GM23338 (cell line): ENCODE results near the gene GDPD1. TPM values are rescaled to one million over a fixed set of nuclear protein-coding genes. Genes with fewer than 3 reads are reported as not detected.

ENCODE experiments used
- ATAC-seq: fragments of 200-7000 bp; cut with Tn5 transposase; 3 replicates; pipeline ENCODE4 v1.9.1; 2020
- DNase-seq: peaks from one replicate; pipeline ENCODE4 v3.0.0-alpha.2; 2015; ENCODE audit warnings: low spot score
- H2AFZ ChIP-seq: fragments of 200-600 bp; sonication (generic); 2 replicates; pipeline ENCODE4 v1.8.0; 2016; ENCODE audit warnings: antibody characterized with exemption, mild to moderate bottlenecking, moderate library complexity
- H3F3A ChIP-seq: fragments of 200-600 bp; sonication (generic); replicated peaks from 2 replicates; pipeline ENCODE4 v1.8.0; 2017; ENCODE audit warnings: antibody characterized with exemption, mixed run types, low read depth
- H3K27ac ChIP-seq: fragments of 200-600 bp; sonication (generic); 2 replicates; pipeline ENCODE4 v1.6.1; 2016; ENCODE audit warnings: low read depth
- H3K27me3 ChIP-seq: fragments of 200-600 bp; sonication (generic); 2 replicates; pipeline ENCODE4 v1.8.0; 2016; ENCODE audit warnings: mild to moderate bottlenecking, mixed run types, moderate library complexity; ENCODE audit not compliant: insufficient read depth
- H3K36me3 ChIP-seq: fragments of 200-600 bp; sonication (generic); 2 replicates; pipeline ENCODE4 v1.8.0; 2016; ENCODE audit warnings: mild to moderate bottlenecking; ENCODE audit not compliant: insufficient read depth
- H3K4me1 ChIP-seq: fragments of 200-600 bp; sonication (generic); 2 replicates; pipeline ENCODE4 v1.8.0; 2016; ENCODE audit warnings: mild to moderate bottlenecking, moderate library complexity; ENCODE audit not compliant: insufficient read depth
- H3K4me2 ChIP-seq: fragments of 200-600 bp; sonication (generic); 2 replicates; pipeline ENCODE4 v1.7.1; 2017; ENCODE audit warnings: mixed run types
- H3K4me3 ChIP-seq: fragments of 200-600 bp; sonication (generic); 2 replicates; pipeline ENCODE4 v1.6.1; 2016; ENCODE audit warnings: mixed run types
- H3K79me2 ChIP-seq: fragments of 200-600 bp; sonication (generic); replicated peaks from 2 replicates; pipeline ENCODE4 v1.8.0; 2017; ENCODE audit warnings: mild to moderate bottlenecking; ENCODE audit not compliant: insufficient read depth
- H3K9me2 ChIP-seq: fragments of 200-600 bp; sonication (generic); 2 replicates; pipeline ENCODE4 v1.8.0; 2017; ENCODE audit not compliant: insufficient read depth
- H4K20me1 ChIP-seq: fragments of 200-600 bp; sonication (generic); replicated peaks from 2 replicates; pipeline ENCODE4 v1.8.0; 2017; ENCODE audit warnings: mild to moderate bottlenecking; ENCODE audit not compliant: insufficient read depth
- H3K27ac Mint-ChIP-seq: 2 replicates; pipeline ENCODE4 v1.8.0; 2020; ENCODE audit warnings: inconsistent platforms, mild to moderate bottlenecking, moderate library complexity, mixed read lengths
- H3K27me3 Mint-ChIP-seq: 3 replicates; pipeline ENCODE4 v1.8.0; 2022; ENCODE audit warnings: low read depth, mild to moderate bottlenecking, moderate library complexity, mixed read lengths, inconsistent platforms; ENCODE audit not compliant: insufficient read depth, poor library complexity
- H3K36me3 Mint-ChIP-seq: 3 replicates; pipeline ENCODE4 v1.8.0; 2021; ENCODE audit warnings: low read depth, mild to moderate bottlenecking, inconsistent platforms, moderate library complexity, mixed read lengths
- H3K4me1 Mint-ChIP-seq: 3 replicates; pipeline ENCODE4 v1.8.0; 2020; ENCODE audit warnings: mild to moderate bottlenecking, inconsistent platforms, mixed read lengths
- H3K4me3 Mint-ChIP-seq: 3 replicates; pipeline ENCODE4 v1.8.0; 2021; ENCODE audit warnings: moderate library complexity, mild to moderate bottlenecking, inconsistent platforms, mixed read lengths
- H3K9me3 Mint-ChIP-seq: 3 replicates; pipeline ENCODE4 v1.8.0; 2020; ENCODE audit warnings: moderate library complexity, mild to moderate bottlenecking, inconsistent platforms, mixed read lengths
- CREB1 ChIP-seq: fragments of 250-450 bp; sonication (Bioruptor Pico); IDR thresholded peaks from 2 replicates; pipeline ENCODE4 v1.5.0; 2020; ENCODE audit warnings: low read depth, mild to moderate bottlenecking, moderate library complexity
- EZH2 ChIP-seq: fragments of 200-600 bp; sonication (generic); IDR thresholded peaks from one replicate; pipeline ENCODE4 v1.8.0; 2017; ENCODE audit warnings: antibody characterized with exemption, mild to moderate bottlenecking, low read depth; ENCODE audit not compliant: unreplicated experiment
- EZH2phosphoT487 ChIP-seq: fragments of 200-600 bp; sonication (generic); IDR thresholded peaks from one replicate; pipeline ENCODE4 v1.8.1; 2018; ENCODE audit warnings: antibody characterized with exemption; ENCODE audit not compliant: unreplicated experiment
- JUNB ChIP-seq: IDR thresholded peaks from one replicate; pipeline ENCODE4 v1.6.1; 2016; ENCODE audit warnings: antibody characterized with exemption; ENCODE audit not compliant: unreplicated experiment
- NANOG ChIP-seq: IDR thresholded peaks from 2 replicates; pipeline ENCODE4 v1.6.1; 2016; ENCODE audit warnings: antibody characterized with exemption, borderline replicate concordance
- POLR2AphosphoS5 ChIP-seq: IDR thresholded peaks from 2 replicates; pipeline ENCODE4 v1.6.1; 2016; ENCODE audit warnings: antibody characterized with exemption, low read depth
- STAT1 ChIP-seq: IDR thresholded peaks from one replicate; pipeline ENCODE4 v1.6.1; 2016; ENCODE audit warnings: antibody characterized with exemption; ENCODE audit not compliant: unreplicated experiment
- ZNF114 ChIP-seq: fragments of 250-450 bp; sonication (Bioruptor Pico); IDR thresholded peaks from 2 replicates; pipeline ENCODE4 v1.5.0; 2020; ENCODE audit warnings: mild to moderate bottlenecking, moderate library complexity
- ZNF331 ChIP-seq: fragments of 250-450 bp; sonication (Bioruptor Pico); IDR thresholded peaks from 2 replicates; pipeline ENCODE4 v1.5.0; 2020; ENCODE audit warnings: low read depth, mild to moderate bottlenecking, moderate library complexity
- polyA plus RNA-seq: library from polyadenylated mRNA; unstranded; fragments of >200 nt; fragmentation: Nextera tagmentation; extraction: Ambion mirVana; gene quantifications from 2 replicates; pipeline ENCODE4 v1.2.1, GENCODE V29; 2016
- total RNA-seq: library from RNA; depleted of rRNA; stranded (reverse); fragments of >200 nt; shearing (Covaris generic); gene quantifications from 2 replicates; pipeline ENCODE4 v1.2.3, GENCODE V29; 2014
- TF ChIP-seq, protein P1 (sequence below), 2 experiments: fragments of 200-600 bp in 1 of 2; sonication (generic) in 1 of 2; conservative IDR thresholded peaks; 2 replicates each; pipeline versions ENCODE4 v1.5.1 to v1.6.1; 2016 to 2017; ENCODE audit warnings: antibody characterized with exemption in 2 of 2, low read depth in 2 of 2, mild to moderate bottlenecking in 2 of 2, moderate library complexity in 1 of 2
- TF ChIP-seq, protein P2 (sequence below): IDR thresholded peaks from 2 replicates; pipeline ENCODE4 v1.6.1; 2016; ENCODE audit warnings: antibody characterized with exemption
- TF ChIP-seq, protein P3 (sequence below): fragments of 250-450 bp; sonication (Bioruptor Pico); IDR thresholded peaks from 2 replicates; pipeline ENCODE4 v1.5.0; 2020; ENCODE audit warnings: mild to moderate bottlenecking, moderate library complexity
- TF ChIP-seq, protein P4 (sequence below): IDR thresholded peaks from one replicate; pipeline ENCODE4 v1.6.1; 2018; ENCODE audit warnings: antibody characterized with exemption; ENCODE audit not compliant: unreplicated experiment

The GDPD1 gene
- total and polyA plus RNA-seq, 2 experiments from 2014 or later: 6.8 to 7.8 TPM

DNA sequence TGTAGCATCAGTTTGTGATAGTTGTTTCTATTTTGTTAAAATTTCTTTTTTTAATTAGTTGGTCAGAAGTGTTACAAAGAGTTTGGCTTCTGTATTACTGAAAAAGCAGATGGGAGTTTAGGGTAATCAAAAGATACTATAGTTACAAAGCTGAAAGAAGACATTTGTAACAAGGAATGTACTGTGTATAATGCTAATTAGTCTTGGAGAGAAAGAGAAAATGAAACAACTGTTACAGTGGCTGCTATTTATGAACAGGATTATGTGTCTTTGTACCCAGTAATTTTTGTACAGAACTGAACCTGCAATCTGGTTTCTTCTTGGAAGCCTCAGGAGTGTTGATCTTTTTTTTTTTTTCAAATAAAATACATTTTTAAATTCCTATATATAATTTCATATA is 14.3 kb downstream of the GDPD1 start:
- Histone ChIP-seq H3K9me2 (no peaks in the 10 kb centered on the region), H3F3A (no peaks in the 10 kb centered on the region), H3K4me1 (no peaks in the 10 kb centered on the region), H3K36me3 (no peaks in the 10 kb centered on the region), H2AFZ (no peak overlapping the region), H3K27me3 (no peaks in the 10 kb centered on the region), H4K20me1 (no peaks in the 10 kb centered on the region), H3K79me2 (no peaks in the 10 kb centered on the region), H3K4me2 (no peak overlapping the region), H3K4me3 (no peak overlapping the region), H3K27ac (no peak overlapping the region)
- no peak for ATAC-seq
- no peak for DNase-seq
- H3K4me1 Mint-ChIP-seq: no peaks in the 10 kb centered on the region
- no peak overlapping the region for H3K27ac Mint-ChIP-seq
- no peaks in the 10 kb centered on the region for H3K36me3 Mint-ChIP-seq
- no peaks in the 10 kb centered on the region for H3K27me3 Mint-ChIP-seq
- no peaks in the 10 kb centered on the region for H3K9me3 Mint-ChIP-seq
- H3K4me3 Mint-ChIP-seq: no peak overlapping the region
- TF ChIP-seq, protein P1, sequence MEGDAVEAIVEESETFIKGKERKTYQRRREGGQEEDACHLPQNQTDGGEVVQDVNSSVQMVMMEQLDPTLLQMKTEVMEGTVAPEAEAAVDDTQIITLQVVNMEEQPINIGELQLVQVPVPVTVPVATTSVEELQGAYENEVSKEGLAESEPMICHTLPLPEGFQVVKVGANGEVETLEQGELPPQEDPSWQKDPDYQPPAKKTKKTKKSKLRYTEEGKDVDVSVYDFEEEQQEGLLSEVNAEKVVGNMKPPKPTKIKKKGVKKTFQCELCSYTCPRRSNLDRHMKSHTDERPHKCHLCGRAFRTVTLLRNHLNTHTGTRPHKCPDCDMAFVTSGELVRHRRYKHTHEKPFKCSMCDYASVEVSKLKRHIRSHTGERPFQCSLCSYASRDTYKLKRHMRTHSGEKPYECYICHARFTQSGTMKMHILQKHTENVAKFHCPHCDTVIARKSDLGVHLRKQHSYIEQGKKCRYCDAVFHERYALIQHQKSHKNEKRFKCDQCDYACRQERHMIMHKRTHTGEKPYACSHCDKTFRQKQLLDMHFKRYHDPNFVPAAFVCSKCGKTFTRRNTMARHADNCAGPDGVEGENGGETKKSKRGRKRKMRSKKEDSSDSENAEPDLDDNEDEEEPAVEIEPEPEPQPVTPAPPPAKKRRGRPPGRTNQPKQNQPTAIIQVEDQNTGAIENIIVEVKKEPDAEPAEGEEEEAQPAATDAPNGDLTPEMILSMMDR (conservative IDR thresholded peaks at IDR 0.05; ENCODE audit: low read depth in 2 of 2): no peak
- TF ChIP-seq, protein P2, sequence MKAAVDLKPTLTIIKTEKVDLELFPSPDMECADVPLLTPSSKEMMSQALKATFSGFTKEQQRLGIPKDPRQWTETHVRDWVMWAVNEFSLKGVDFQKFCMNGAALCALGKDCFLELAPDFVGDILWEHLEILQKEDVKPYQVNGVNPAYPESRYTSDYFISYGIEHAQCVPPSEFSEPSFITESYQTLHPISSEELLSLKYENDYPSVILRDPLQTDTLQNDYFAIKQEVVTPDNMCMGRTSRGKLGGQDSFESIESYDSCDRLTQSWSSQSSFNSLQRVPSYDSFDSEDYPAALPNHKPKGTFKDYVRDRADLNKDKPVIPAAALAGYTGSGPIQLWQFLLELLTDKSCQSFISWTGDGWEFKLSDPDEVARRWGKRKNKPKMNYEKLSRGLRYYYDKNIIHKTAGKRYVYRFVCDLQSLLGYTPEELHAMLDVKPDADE: no peak
- TF ChIP-seq ZNF331 (CRISPR knock-in tag) (no peak), ZNF114 (CRISPR knock-in tag) (no peak), JUNB (no peak), POLR2AphosphoS5 (no peak), NANOG (no peak), CREB1 (CRISPR knock-in tag) (no peak), EZH2phosphoT487 (no peak), EZH2 (no peak), STAT1 (no peak)
- TF ChIP-seq, protein P3, sequence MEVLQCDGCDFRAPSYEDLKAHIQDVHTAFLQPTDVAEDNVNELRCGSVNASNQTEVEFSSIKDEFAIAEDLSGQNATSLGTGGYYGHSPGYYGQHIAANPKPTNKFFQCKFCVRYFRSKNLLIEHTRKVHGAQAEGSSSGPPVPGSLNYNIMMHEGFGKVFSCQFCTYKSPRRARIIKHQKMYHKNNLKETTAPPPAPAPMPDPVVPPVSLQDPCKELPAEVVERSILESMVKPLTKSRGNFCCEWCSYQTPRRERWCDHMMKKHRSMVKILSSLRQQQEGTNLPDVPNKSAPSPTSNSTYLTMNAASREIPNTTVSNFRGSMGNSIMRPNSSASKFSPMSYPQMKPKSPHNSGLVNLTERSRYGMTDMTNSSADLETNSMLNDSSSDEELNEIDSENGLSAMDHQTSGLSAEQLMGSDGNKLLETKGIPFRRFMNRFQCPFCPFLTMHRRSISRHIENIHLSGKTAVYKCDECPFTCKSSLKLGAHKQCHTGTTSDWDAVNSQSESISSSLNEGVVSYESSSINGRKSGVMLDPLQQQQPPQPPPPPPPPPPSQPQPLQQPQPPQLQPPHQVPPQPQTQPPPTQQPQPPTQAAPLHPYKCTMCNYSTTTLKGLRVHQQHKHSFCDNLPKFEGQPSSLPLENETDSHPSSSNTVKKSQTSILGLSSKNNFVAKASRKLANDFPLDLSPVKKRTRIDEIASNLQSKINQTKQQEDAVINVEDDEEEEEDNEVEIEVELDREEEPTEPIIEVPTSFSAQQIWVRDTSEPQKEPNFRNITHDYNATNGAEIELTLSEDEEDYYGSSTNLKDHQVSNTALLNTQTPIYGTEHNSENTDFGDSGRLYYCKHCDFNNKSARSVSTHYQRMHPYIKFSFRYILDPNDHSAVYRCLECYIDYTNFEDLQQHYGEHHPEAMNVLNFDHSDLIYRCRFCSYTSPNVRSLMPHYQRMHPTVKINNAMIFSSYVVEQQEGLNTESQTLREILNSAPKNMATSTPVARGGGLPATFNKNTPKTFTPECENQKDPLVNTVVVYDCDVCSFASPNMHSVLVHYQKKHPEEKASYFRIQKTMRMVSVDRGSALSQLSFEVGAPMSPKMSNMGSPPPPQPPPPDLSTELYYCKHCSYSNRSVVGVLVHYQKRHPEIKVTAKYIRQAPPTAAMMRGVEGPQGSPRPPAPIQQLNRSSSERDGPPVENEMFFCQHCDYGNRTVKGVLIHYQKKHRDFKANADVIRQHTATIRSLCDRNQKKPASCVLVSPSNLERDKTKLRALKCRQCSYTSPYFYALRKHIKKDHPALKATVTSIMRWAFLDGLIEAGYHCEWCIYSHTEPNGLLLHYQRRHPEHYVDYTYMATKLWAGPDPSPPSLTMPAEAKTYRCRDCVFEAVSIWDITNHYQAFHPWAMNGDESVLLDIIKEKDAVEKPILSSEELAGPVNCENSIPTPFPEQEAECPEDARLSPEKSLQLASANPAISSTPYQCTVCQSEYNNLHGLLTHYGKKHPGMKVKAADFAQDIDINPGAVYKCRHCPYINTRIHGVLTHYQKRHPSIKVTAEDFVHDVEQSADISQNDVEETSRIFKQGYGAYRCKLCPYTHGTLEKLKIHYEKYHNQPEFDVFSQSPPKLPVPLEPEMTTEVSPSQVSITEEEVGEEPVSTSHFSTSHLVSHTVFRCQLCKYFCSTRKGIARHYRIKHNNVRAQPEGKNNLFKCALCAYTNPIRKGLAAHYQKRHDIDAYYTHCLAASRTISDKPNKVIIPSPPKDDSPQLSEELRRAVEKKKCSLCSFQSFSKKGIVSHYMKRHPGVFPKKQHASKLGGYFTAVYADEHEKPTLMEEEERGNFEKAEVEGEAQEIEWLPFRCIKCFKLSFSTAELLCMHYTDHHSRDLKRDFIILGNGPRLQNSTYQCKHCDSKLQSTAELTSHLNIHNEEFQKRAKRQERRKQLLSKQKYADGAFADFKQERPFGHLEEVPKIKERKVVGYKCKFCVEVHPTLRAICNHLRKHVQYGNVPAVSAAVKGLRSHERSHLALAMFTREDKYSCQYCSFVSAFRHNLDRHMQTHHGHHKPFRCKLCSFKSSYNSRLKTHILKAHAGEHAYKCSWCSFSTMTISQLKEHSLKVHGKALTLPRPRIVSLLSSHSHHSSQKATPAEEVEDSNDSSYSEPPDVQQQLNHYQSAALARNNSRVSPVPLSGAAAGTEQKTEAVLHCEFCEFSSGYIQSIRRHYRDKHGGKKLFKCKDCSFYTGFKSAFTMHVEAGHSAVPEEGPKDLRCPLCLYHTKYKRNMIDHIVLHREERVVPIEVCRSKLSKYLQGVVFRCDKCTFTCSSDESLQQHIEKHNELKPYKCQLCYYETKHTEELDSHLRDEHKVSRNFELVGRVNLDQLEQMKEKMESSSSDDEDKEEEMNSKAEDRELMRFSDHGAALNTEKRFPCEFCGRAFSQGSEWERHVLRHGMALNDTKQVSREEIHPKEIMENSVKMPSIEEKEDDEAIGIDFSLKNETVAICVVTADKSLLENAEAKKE: no peak
- TF ChIP-seq, protein P4, sequence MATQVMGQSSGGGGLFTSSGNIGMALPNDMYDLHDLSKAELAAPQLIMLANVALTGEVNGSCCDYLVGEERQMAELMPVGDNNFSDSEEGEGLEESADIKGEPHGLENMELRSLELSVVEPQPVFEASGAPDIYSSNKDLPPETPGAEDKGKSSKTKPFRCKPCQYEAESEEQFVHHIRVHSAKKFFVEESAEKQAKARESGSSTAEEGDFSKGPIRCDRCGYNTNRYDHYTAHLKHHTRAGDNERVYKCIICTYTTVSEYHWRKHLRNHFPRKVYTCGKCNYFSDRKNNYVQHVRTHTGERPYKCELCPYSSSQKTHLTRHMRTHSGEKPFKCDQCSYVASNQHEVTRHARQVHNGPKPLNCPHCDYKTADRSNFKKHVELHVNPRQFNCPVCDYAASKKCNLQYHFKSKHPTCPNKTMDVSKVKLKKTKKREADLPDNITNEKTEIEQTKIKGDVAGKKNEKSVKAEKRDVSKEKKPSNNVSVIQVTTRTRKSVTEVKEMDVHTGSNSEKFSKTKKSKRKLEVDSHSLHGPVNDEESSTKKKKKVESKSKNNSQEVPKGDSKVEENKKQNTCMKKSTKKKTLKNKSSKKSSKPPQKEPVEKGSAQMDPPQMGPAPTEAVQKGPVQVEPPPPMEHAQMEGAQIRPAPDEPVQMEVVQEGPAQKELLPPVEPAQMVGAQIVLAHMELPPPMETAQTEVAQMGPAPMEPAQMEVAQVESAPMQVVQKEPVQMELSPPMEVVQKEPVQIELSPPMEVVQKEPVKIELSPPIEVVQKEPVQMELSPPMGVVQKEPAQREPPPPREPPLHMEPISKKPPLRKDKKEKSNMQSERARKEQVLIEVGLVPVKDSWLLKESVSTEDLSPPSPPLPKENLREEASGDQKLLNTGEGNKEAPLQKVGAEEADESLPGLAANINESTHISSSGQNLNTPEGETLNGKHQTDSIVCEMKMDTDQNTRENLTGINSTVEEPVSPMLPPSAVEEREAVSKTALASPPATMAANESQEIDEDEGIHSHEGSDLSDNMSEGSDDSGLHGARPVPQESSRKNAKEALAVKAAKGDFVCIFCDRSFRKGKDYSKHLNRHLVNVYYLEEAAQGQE: no peak
